Mesenchymal stem cell (in vitro differentiated cells and primary cell): ENCODE data around the gene OR6K6.

Experiments
- DNase-seq: peaks from one replicate; pipeline ENCODE4 v3.0.0-alpha.2; 2013
- H2AFZ ChIP-seq: one replicate; pipeline ENCODE4 v1.6.1; 2013; ENCODE audit warnings: low read depth, mild to moderate bottlenecking, control low read depth, inconsistent platforms, low read length, moderate library complexity
- H2AK5ac ChIP-seq: 2 replicates; pipeline ENCODE4 v1.6.1; 2013; ENCODE audit warnings: low read length, moderate library complexity, mild to moderate bottlenecking, inconsistent platforms; ENCODE audit not compliant: severe bottlenecking
- H2BK120ac ChIP-seq: one replicate; pipeline ENCODE4 v1.6.1; 2013; ENCODE audit warnings: low read depth, mild to moderate bottlenecking, inconsistent platforms, low read length, moderate library complexity
- H2BK12ac ChIP-seq, 2 experiments: one replicate each; pipeline ENCODE4 v1.6.1; 2013; ENCODE audit warnings: inconsistent platforms in 2 of 2, low read length in 2 of 2, mild to moderate bottlenecking in 2 of 2, moderate library complexity in 2 of 2, control low read depth in 1 of 2
- H2BK15ac ChIP-seq: one replicate; pipeline ENCODE4 v1.6.1; 2013; ENCODE audit warnings: mild to moderate bottlenecking, low read depth, inconsistent platforms; ENCODE audit not compliant: poor library complexity, severe bottlenecking
- H2BK5ac ChIP-seq: 2 replicates; pipeline ENCODE4 v1.6.1; 2013; ENCODE audit warnings: low read depth, mild to moderate bottlenecking, low read length, control low read depth, inconsistent platforms; ENCODE audit not compliant: poor library complexity, severe bottlenecking
- H3K14ac ChIP-seq, 2 experiments: one replicate each; pipeline ENCODE4 v1.6.1; 2013; ENCODE audit warnings: inconsistent platforms in 2 of 2, low read length in 2 of 2, control low read depth in 1 of 2, mild to moderate bottlenecking in 1 of 2, moderate library complexity in 1 of 2
- H3K18ac ChIP-seq, 2 experiments: one replicate each; pipeline ENCODE4 v1.6.1; 2013; ENCODE audit warnings: inconsistent platforms in 2 of 2, low read length in 2 of 2, control low read depth in 1 of 2, low read depth in 1 of 2, mild to moderate bottlenecking in 1 of 2
- H3K23ac ChIP-seq, 2 experiments: one replicate each; pipeline ENCODE4 v1.6.1; 2013; ENCODE audit warnings: inconsistent platforms in 2 of 2, low read length in 2 of 2, mild to moderate bottlenecking in 2 of 2, moderate library complexity in 2 of 2, control low read depth in 1 of 2
- H3K27ac ChIP-seq: 2 replicates; pipeline ENCODE4 v1.5.1; 2013; ENCODE audit warnings: mild to moderate bottlenecking, moderate library complexity, low read length, control low read depth, inconsistent platforms; ENCODE audit not compliant: poor library complexity, severe bottlenecking
- H3K27me3 ChIP-seq, 2 experiments: 2 replicates each; pipeline versions ENCODE4 v1.6.1 to v1.7.0; 2013; ENCODE audit warnings: low read length in 2 of 2, mild to moderate bottlenecking in 2 of 2, moderate library complexity in 2 of 2, control low read depth in 1 of 2, inconsistent platforms in 1 of 2; ENCODE audit not compliant: control insufficient read depth in 1 of 2, insufficient read depth in 1 of 2
- H3K36me3 ChIP-seq, 2 experiments: 2 replicates each; pipeline versions ENCODE4 v1.6.1 to v1.7.0; 2013; ENCODE audit warnings: low read length in 2 of 2, control low read depth in 1 of 2, inconsistent platforms in 1 of 2, low read depth in 1 of 2, mild to moderate bottlenecking in 1 of 2; ENCODE audit not compliant: insufficient read depth in 2 of 2, control insufficient read depth in 1 of 2
- H3K4ac ChIP-seq, 2 experiments: one replicate each; pipeline ENCODE4 v1.6.1; 2013; ENCODE audit warnings: inconsistent platforms in 2 of 2, low read length in 2 of 2, mild to moderate bottlenecking in 2 of 2, moderate library complexity in 2 of 2, control low read depth in 1 of 2, low read depth in 1 of 2
- H3K4me1 ChIP-seq: 2 replicates; pipeline ENCODE4 v1.6.1; 2013; ENCODE audit warnings: low read depth, low read length, control low read depth; ENCODE audit not compliant: control insufficient read depth, insufficient read depth
- H3K4me2 ChIP-seq: 2 replicates; pipeline ENCODE4 v1.6.1; 2013; ENCODE audit warnings: low read length, mild to moderate bottlenecking, inconsistent platforms; ENCODE audit not compliant: poor library complexity, severe bottlenecking
- H3K4me3 ChIP-seq, 2 experiments: 2 replicates each; pipeline versions ENCODE4 v1.5.1 to v1.7.0; 2013; ENCODE audit warnings: low read length in 2 of 2, mild to moderate bottlenecking in 2 of 2, control low read depth in 1 of 2, low read depth in 1 of 2; ENCODE audit not compliant: insufficient read depth in 1 of 2
- H3K79me1 ChIP-seq: replicated peaks from 2 replicates; pipeline ENCODE4 v1.6.1; 2013; ENCODE audit warnings: mild to moderate bottlenecking, control low read depth, low read length, inconsistent platforms; ENCODE audit not compliant: poor library complexity, severe bottlenecking
- H3K9ac ChIP-seq: 2 replicates; pipeline ENCODE4 v1.7.0; 2013; ENCODE audit warnings: mild to moderate bottlenecking, low read length, moderate library complexity
- H3K9me3 ChIP-seq: 2 replicates; pipeline ENCODE4 v1.7.0; 2013; ENCODE audit warnings: mild to moderate bottlenecking, low read length; ENCODE audit not compliant: control insufficient read depth
- H4K8ac ChIP-seq: one replicate; pipeline ENCODE4 v1.6.1; 2013; ENCODE audit warnings: inconsistent platforms, mild to moderate bottlenecking, low read length, moderate library complexity
- H4K91ac ChIP-seq: one replicate; pipeline ENCODE4 v1.6.1; 2013; ENCODE audit warnings: mild to moderate bottlenecking, low read length, inconsistent platforms
- whole genome bisulfite sequencing: methylation state at CpG from one replicate; pipeline ENCODE4 v1.1.7; 2013; ENCODE audit warnings: mixed read lengths; 5-methylcytosine and 5-hydroxymethylcytosine counted together

Gene OR6K6

GRCh38 chr1:158799689-158800088 lies 45.2 kb downstream of the OR6K6 start:
- Histone ChIP-seq H3K9me3 (no peaks in the 10 kb centered on the region), H3K4me1 (no peaks in the 10 kb centered on the region), H2BK5ac (no peak overlapping the region), H2BK15ac (no peak overlapping the region), H2BK120ac (no peak overlapping the region), H3K4me2 (no peak overlapping the region), H3K18ac (no peak overlapping the region), H4K91ac (no peak overlapping the region), H2BK12ac (no peak overlapping the region), H3K27me3 (peaks cover 0 to 6% of the 10 kb centered on the region in 2 experiments), H3K36me3 (no peaks in the 10 kb centered on the region), H2AFZ (no peak overlapping the region), H2AK5ac (no peak overlapping the region), H3K4ac (no peak overlapping the region), H3K79me1 (no peaks in the 10 kb centered on the region), H3K14ac (no peak overlapping the region), H3K9ac (no peak overlapping the region), H4K8ac (no peak overlapping the region), H3K4me3 (no peak overlapping the region), H3K23ac (no peak overlapping the region), H3K27ac (no peak overlapping the region)
- DNase-seq = no peak
- 68% methylated on average over 2 of the region's 4 CpGs for WGBS

DNA sequence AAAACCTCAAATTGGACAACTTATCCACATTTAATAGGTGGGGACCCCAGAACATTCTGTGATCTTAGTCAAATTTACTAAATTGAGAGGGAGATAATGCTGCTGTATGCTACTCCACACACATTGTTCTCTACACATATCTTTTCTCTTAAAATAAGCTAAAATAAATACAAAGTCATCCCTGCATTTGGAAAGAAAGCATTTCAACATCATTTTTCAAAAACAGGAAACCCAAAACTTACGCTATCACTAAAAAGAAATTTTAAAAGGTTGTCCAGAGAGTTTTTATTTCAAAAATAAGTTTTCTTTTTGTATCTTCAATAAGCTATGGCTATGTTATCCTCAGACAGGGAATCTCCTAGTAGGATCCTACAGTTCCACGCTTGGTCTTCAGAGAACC lies 46.0 kb downstream of the OR6K6 start:
- Histone ChIP-seq H3K4me3 (no peak overlapping the region), H2AFZ (no peak overlapping the region), H2BK5ac (no peak overlapping the region), H3K18ac (no peak overlapping the region), H3K9ac (no peak overlapping the region), H3K23ac (no peak overlapping the region), H2AK5ac (no peak overlapping the region), H2BK12ac (no peak overlapping the region), H3K14ac (no peak overlapping the region), H2BK15ac (no peak overlapping the region), H3K27ac (no peak overlapping the region), H3K9me3 (no peaks in the 10 kb centered on the region), H3K79me1 (no peaks in the 10 kb centered on the region), H4K8ac (no peak overlapping the region), H2BK120ac (no peak overlapping the region), H3K4ac (no peak overlapping the region), H4K91ac (no peak overlapping the region), H3K4me2 (no peak overlapping the region), H3K27me3 (peaks cover 0 to 6% of the 10 kb centered on the region in 2 experiments), H3K36me3 (no peaks in the 10 kb centered on the region), H3K4me1 (no peaks in the 10 kb centered on the region)
- DNase-seq = no peak
- 74% methylated on average over 1 of the region's 2 CpGs for WGBS

DNA sequence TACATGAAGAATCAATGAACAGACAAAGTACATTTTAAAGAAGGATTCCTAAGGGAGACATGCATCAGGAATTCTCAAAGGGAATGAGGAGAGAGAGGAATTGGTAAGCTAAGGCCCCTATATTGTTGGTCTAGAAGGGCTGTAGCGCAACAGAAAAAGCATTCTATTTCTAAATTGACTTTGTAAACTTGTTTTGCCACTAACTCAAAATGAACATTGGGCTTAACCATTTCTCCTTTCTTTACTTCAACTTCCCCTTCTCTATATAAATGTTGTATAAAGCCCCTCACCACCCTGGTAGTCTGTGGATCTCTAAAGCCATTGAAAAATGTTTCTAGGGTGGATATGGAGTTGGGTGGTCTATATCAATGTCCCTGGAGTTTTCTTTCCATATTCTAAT lies 46.9 kb downstream of the OR6K6 start:
- Histone ChIP-seq H3K27ac (no peak overlapping the region), H3K23ac (no peak overlapping the region), H3K4ac (no peak overlapping the region), H3K27me3 (peaks cover 0 to 6% of the 10 kb centered on the region in 2 experiments), H4K91ac (no peak overlapping the region), H2BK120ac (no peak overlapping the region), H3K79me1 (no peaks in the 10 kb centered on the region), H3K4me3 (no peak overlapping the region), H2BK15ac (no peak overlapping the region), H3K9me3 (no peaks in the 10 kb centered on the region), H3K18ac (no peak overlapping the region), H2BK5ac (no peak overlapping the region), H3K14ac (no peak overlapping the region), H2BK12ac (no peak overlapping the region), H3K4me2 (no peak overlapping the region), H2AFZ (no peak overlapping the region), H2AK5ac (no peak overlapping the region), H3K9ac (no peak overlapping the region), H3K4me1 (no peaks in the 10 kb centered on the region), H3K36me3 (no peaks in the 10 kb centered on the region), H4K8ac (no peak overlapping the region)
- 88% methylated on average over 1 of the region's 1 CpG for WGBS
- no peak for DNase-seq

DNA sequence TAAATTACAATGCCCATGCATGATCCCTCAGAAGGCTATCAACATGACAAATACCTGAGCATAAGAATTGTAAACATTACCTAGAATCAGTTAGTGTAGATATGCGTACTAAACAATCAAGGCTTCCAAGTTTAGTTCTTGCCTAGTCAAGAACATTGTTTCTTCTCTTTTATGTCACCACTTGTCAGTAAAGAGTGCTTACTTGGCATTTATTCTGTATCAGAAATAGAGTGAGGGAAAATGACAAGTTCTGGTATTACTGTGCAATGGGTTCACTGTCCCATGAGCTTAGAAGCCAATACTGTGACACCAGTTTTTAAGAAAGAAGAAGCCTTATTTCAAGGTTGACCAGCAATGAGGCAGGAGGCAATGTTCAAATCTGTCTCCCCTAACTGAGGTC lies 49.2 kb downstream of the OR6K6 start:
- H3K9me3 ChIP-seq = no peaks in the 10 kb centered on the region
- H3K23ac ChIP-seq = no peak overlapping the region
- no peaks in the 10 kb centered on the region for H3K79me1 ChIP-seq
- H3K14ac ChIP-seq = no peak overlapping the region
- H3K4ac ChIP-seq = no peak overlapping the region
- H3K4me1 ChIP-seq = no peaks in the 10 kb centered on the region
- H2BK15ac ChIP-seq = no peak overlapping the region
- no peak for DNase-seq
- H2BK12ac ChIP-seq = no peak overlapping the region
- H2AK5ac ChIP-seq = no peak overlapping the region
- H4K91ac ChIP-seq = no peak overlapping the region
- no peaks in the 10 kb centered on the region for H3K36me3 ChIP-seq
- WGBS = no CpG with 5 or more reads among the region's 1 CpG
- H2BK5ac ChIP-seq = no peak overlapping the region
- H2BK120ac ChIP-seq = no peak overlapping the region
- peaks cover 0 to 2% of the 10 kb centered on the region in 2 experiments for H3K27me3 ChIP-seq
- no peak overlapping the region for H2AFZ ChIP-seq
- H3K4me3 ChIP-seq = no peak overlapping the region
- H3K4me2 ChIP-seq = no peak overlapping the region
- H3K27ac ChIP-seq = no peak overlapping the region
- no peak overlapping the region for H3K9ac ChIP-seq
- no peak overlapping the region for H3K18ac ChIP-seq
- no peak overlapping the region for H4K8ac ChIP-seq
